Ascending aorta (tissue), 2 donors: Measurements from ENCODE around the gene SNRPA1. TPM values are rescaled to one million over a fixed set of nuclear protein-coding genes. Genes with fewer than 3 reads are reported as not detected.
A peak's percentile ranks its signal among the peaks of the same experiment; 100 is the strongest.

Experiments used
- DNase-seq, 2 donors: peaks; one replicate each; pipeline ENCODE4 v3.0.0-alpha.2; 2019; ENCODE audit warnings: low spot score in 2 of 2
- H3K27ac ChIP-seq, 2 donors: fragments of 200-600 bp; sonication (generic); one replicate each; pipeline ENCODE4 v1.5.1; 2016 to 2017; ENCODE audit warnings: mild to moderate bottlenecking in 1 of 2
- H3K27me3 ChIP-seq: fragments of 200-600 bp; sonication (generic); one replicate; pipeline ENCODE4 v1.5.1; 2017
- H3K36me3 ChIP-seq, 2 donors: fragments of 200-600 bp; sonication (generic); one replicate each; pipeline ENCODE4 v1.5.1; 2016
- H3K4me1 ChIP-seq, 2 donors: fragments of 200-600 bp; sonication (generic); one replicate each; pipeline ENCODE4 v1.5.1; 2016 to 2017; ENCODE audit warnings: mild to moderate bottlenecking in 1 of 2
- H3K4me3 ChIP-seq, 2 donors: fragments of 200-600 bp; sonication (generic); one replicate each; pipeline ENCODE4 v1.5.1; 2016 to 2017; ENCODE audit warnings: mild to moderate bottlenecking in 1 of 2
- H3K9me3 ChIP-seq, 2 donors: fragments of 200-600 bp; sonication (generic); one replicate each; pipeline ENCODE4 v1.5.1; 2016
- intact Hi-C: fragments of 100-400 bp; cut with DNase I; formaldehyde crosslinking; loops from one replicate; pipeline ENCODE4 v1.15.1; 2023
- total RNA-seq: library from RNA; depleted of rRNA; stranded (reverse); fragments of >200 nt; gene quantifications from one replicate; pipeline ENCODE4 v1.1.0, GENCODE V29; 2016
- TF ChIP-seq, protein P1 (sequence below), 3 experiments: fragments of 200-600 bp in 2 of 3; fragments of 450-650 bp in 1 of 3; sonication (generic) in 2 of 3; IDR thresholded peaks; one replicate each; pipeline ENCODE4 v1.5.1; 2016 to 2019; ENCODE audit warnings: antibody characterized with exemption in 3 of 3, mild to moderate bottlenecking in 1 of 3, moderate library complexity in 1 of 3

Gene SNRPA1
- total RNA-seq, 1 donor from 2014 or later, result 17.8 TPM

DNA sequence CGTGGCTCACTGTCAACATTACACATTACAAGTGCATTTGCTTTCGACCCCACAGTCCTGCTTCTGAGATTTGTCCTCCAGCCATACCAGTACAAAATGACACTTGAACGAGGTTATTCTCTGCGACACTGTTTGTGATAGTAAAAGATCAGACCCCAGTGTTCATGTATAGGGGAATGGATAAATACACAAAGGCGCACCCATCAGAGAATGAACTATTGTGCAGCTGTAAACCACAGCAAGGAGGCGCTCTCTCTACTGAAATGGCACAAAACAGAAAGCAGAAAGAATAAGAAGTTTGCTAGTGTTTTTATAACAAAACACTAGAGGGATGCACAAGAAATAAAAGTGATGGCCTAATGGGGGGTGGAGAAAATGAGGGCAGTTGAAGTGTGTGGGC lies 38.3 kb downstream of the SNRPA1 start:
- DNase-seq, result peak in 1 of 2 donors; percentile 13
- H3K9me3 ChIP-seq, result no peaks in the 10 kb centered on the region
- no peaks in the 10 kb centered on the region for H3K27me3 ChIP-seq
- intact Hi-C loops, result loop anchor here (5.0 to 10.0 kb wide), 2 partner anchors 339 to 652 kb away; partner anchors contain the start of genes ASB7, LINS1 and LRRK1
- H3K27ac ChIP-seq, result no peak overlapping the region
- TF ChIP-seq, protein P1, sequence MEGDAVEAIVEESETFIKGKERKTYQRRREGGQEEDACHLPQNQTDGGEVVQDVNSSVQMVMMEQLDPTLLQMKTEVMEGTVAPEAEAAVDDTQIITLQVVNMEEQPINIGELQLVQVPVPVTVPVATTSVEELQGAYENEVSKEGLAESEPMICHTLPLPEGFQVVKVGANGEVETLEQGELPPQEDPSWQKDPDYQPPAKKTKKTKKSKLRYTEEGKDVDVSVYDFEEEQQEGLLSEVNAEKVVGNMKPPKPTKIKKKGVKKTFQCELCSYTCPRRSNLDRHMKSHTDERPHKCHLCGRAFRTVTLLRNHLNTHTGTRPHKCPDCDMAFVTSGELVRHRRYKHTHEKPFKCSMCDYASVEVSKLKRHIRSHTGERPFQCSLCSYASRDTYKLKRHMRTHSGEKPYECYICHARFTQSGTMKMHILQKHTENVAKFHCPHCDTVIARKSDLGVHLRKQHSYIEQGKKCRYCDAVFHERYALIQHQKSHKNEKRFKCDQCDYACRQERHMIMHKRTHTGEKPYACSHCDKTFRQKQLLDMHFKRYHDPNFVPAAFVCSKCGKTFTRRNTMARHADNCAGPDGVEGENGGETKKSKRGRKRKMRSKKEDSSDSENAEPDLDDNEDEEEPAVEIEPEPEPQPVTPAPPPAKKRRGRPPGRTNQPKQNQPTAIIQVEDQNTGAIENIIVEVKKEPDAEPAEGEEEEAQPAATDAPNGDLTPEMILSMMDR (IDR thresholded peaks at IDR 0.05), result no peak
- H3K4me1 ChIP-seq, result peaks cover 0 to 7% of the 10 kb centered on the region in 2 donors
- H3K4me3 ChIP-seq, result no peak overlapping the region
- no peaks in the 10 kb centered on the region for H3K36me3 ChIP-seq

DNA sequence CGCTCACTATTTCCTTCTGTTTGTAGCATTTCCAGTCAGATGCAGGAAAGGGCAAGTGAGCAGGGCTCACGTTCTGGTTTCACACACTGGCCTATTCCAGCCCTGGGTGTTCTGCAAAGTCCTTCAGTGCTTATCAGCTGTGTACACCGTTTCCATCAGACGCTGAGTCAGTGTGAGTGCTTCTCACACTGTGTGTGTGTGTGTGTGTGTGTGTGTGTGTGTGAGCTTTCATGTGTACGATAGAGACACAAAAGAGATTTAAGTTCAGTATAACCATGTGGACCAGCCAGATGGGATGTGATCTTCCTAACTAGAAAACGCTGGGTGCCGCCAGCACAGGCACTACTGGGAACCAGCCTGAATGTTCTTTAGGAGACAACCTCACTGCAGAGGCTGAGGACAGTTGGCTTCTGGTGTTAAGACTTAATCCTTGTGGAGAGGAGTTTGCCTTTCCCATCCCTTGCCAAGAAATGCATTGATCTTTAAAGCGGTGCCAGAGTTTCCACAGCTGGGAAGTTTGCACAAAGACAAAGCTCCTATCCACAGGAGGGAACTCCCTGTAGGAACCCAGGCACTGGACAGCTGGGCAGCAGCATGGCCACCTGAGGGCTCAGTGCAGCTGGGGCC lies 39.3 kb downstream of the SNRPA1 start:
- intact Hi-C loops, result loop anchor here (5.0 to 10.0 kb wide), 2 partner anchors 338 to 651 kb away; partner anchors contain the start of genes ASB7, LINS1 and LRRK1
- peak in 1 of 2 donors; percentile 53 for DNase-seq

DNA sequence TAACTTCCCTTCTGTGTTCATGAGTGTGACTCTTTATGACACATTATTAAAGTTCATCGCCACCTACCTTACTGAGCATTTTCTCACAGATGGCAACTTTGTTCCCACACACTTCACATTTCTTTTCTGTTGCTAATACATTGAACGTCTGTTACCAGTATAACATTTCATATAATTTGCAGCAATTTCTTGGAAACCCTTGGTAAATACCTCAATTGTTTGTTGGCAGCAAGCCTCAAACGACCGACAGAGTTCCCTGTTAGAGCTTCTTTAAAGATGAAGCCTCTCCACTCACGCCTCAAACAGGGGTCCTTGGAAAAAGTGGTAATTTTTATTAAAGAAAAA lies 40.0 kb downstream of the SNRPA1 start:
- intact Hi-C loops, result loop anchor here (5.0 to 10.0 kb wide), 2 partner anchors 338 to 650 kb away; partner anchors contain the start of genes ASB7, LINS1 and LRRK1
- Histone ChIP-seq H3K9me3 (no peaks in the 10 kb centered on the region), H3K27ac (no peak overlapping the region), H3K4me3 (no peak overlapping the region), H3K36me3 (no peaks in the 10 kb centered on the region), H3K27me3 (no peaks in the 10 kb centered on the region), H3K4me1 (peaks cover 0 to 13% of the 10 kb centered on the region in 2 donors)
- no peak for DNase-seq
- TF ChIP-seq, protein P1 (IDR thresholded peaks at IDR 0.05), result no peak

More for the DNA sequence above, 39.3 kb downstream of the SNRPA1 start:
- no peaks in the 10 kb centered on the region for H3K9me3 ChIP-seq
- no peaks in the 10 kb centered on the region for H3K27me3 ChIP-seq
- peaks cover 0 to 7% of the 10 kb centered on the region in 2 donors for H3K4me1 ChIP-seq
- TF ChIP-seq, protein P1 (IDR thresholded peaks at IDR 0.05), result no peak
- no peak overlapping the region for H3K27ac ChIP-seq
- H3K4me3 ChIP-seq, result no peak overlapping the region
- H3K36me3 ChIP-seq, result no peaks in the 10 kb centered on the region

DNA sequence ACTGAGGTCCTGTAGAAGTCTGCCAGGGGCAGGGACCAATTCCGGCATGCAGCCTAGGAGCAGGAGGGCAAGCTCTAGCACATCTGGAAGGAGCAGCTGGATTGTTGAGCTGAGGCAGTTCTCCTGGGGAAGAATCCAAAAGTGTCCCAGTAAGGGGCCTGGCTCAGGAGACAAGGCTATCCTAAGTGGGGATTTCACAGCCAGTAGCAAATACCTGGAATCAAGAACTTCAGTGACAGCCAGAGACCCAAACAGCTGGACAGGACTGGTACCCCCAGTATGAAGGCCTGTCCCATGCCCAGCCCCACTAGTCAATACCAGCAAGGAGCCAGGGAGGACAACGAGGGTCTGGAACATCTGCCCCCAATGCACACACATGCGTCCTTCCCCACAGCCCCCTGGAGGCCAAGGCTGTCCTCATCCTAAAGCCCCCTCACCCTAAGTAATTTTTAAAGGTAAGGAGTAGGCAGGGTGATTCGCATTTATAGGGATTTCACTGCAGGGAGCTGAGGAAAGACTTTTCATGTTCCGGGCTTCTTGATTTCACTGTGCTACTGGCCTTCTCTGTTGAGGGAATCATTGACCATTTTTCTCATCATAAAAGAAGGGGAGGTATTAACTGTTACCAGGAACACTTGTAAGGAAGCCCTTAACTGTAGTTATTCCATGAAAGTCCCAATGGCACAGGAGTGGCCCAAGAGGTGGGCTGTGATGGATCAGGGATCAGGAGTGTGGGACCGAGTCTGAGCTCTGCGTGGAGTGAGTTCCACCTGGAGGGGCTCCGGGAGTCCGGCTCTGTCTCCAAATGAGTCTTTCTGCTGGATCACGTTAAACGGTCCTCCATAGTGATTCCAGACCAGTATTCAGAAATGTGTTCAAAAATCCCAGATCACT lies 40.6 kb downstream of the SNRPA1 start:
- intact Hi-C loops, result loop anchor here (5.0 to 10.0 kb wide), 3 partner anchors 67 to 650 kb away; partner anchors contain the start of genes ASB7, LINS1 and LRRK1
- H3K27me3 ChIP-seq, result no peaks in the 10 kb centered on the region
- DNase-seq, result peak in 1 of 2 donors; percentile 57
- no peaks in the 10 kb centered on the region for H3K36me3 ChIP-seq
- H3K27ac ChIP-seq, result no peak overlapping the region
- TF ChIP-seq, protein P1 (IDR thresholded peaks at IDR 0.05), result no peak
- H3K4me3 ChIP-seq, result no peak overlapping the region
- H3K9me3 ChIP-seq, result no peaks in the 10 kb centered on the region
- peaks cover 3 to 19% of the 10 kb centered on the region in 2 donors for H3K4me1 ChIP-seq

DNA sequence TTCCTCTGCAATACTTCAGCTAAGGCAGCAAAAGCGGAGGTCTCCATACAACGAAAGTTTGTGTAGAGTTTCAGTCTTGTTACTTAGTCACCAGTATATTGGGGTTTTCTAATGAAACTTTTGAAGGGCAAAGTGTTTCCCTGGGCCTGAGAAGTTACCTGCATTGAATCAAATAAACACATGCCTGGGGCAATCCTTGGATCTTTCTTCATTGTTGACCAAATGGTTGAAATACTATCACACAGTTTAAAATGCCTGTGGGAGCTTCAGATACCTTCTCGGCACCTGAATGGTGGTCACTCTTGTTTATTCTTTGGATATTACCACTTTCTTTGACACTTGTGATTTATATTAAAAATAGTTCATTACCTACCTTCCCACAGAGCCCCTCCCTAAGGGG lies 42.2 kb downstream of the SNRPA1 start:
- Histone ChIP-seq H3K36me3 (no peaks in the 10 kb centered on the region), H3K9me3 (no peaks in the 10 kb centered on the region), H3K4me1 (peaks cover 3 to 33% of the 10 kb centered on the region in 2 donors), H3K27ac (peak overlapping the region; percentile 83 to 93), H3K27me3 (no peaks in the 10 kb centered on the region), H3K4me3 (peak overlapping the region; percentile 83 to 85)
- DNase-seq, result no peak
- TF ChIP-seq, protein P1 (IDR thresholded peaks at IDR 0.05), result no peak
- intact Hi-C loops, result loop anchor here (1.0 to 10.0 kb wide), 5 partner anchors 66 to 648 kb away; partner anchors contain the start of genes ASB7 and LINS1
